Hematopoietic multipotent progenitor cell treated with erythropoietin and hydrocortisone succinate and interleukin-3 and kit ligand, for 17 days (in vitro differentiated cells): ENCODE results near the gene GPR142.
"Not testable (repeated sequence)": the region's sequence is repeated elsewhere in the genome, so short reads cannot be mapped to it uniquely, and the experiment has no call there.

Experiments used
- DNase-seq: peaks from one replicate; pipeline ENCODE4 v3.0.0-alpha.2; 2015; ENCODE audit warnings: low spot score

Gene GPR142

GRCh38 chr17:74393346-74393942 lies 26.1 kb downstream of the GPR142 start:
- no peak for DNase-seq

DNA sequence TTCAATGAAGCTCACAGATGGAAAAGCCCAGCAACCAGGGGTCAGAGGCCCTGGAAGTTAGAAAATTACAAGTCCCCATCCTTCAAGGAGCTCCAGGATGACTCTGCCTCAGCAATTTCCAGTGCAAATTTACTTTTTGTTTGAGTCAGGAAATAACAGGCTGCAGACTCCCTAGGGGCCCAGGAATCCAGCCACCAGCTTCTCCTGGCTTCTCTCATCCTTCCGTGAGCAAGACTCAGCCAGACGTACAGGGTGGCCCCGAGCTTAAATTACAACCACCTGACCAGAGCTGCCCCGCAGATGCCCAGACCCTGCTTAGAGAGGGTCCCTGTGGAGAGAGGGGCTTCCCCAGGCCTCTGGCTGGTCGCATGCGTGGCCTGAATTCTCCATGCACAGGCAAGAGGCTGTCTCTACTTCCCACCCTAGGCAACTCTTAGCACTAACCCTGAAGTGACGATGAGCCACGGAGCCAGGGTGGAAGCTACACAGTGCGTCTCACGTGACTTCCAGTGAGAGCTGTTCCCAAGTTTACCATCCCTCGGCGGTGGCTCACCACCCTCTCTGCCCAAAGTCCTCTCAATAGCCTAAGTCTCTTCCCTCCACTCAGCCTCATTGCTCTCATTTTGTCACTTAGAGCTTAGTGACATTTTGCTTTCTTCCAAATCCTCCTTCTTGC lies 27.1 kb downstream of the GPR142 start:
- DNase-seq: no peak

GRCh38 chr17:74394977-74395376 lies 27.7 kb downstream of the GPR142 start:
- no peak for DNase-seq

GRCh38 chr17:74396567-74396966 lies 29.3 kb downstream of the GPR142 start:
- no peak for DNase-seq

DNA sequence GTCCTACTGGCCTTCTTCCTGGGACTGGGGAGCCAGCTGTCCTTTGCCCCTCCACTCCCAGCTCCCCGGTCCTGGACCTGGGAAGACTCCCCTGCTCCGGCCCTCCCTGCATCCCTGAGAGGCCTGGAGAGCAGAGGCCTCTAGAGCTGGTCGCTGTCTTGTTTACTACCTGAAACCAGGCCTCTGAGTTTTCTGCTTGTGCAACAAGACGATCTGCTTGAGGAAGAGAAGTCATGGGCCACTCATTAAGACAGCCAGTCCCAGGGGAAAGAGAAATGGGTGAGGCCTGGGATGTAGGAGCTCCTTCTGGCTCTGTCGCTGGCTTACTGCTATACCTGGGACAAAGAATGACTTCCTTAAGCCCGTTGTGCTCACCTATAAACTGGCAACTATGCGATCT lies 34.7 kb downstream of the GPR142 start:
- no peak for DNase-seq

GRCh38 chr17:74403512-74404137 lies 36.3 kb downstream of the GPR142 start:
- DNase-seq: no peak

DNA sequence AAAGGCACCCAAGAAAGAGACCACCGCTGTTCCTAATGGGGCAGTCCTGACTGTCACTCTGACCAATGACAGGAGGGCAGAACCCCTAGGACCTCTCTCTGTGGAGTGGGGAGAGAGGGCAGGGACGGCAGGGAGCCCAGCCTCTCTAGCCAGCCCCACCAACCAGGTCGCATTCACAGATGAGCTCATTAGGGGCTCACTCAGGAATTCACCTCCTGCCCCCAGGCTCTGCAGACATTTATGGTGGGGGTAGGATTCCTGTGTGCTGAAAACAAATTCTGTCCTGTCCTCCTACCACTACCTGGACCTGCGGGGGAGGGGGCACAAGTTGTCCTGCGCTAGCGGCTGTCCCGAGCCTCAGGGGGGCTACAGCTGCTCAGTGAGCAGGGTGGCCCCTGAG lies 36.9 kb downstream of the GPR142 start:
- DNase-seq: no peak

- DNase-seq: no peak
Observed at GRCh38 chr17:74404789-74405188, 37.5 kb downstream of the GPR142 start.

DNA sequence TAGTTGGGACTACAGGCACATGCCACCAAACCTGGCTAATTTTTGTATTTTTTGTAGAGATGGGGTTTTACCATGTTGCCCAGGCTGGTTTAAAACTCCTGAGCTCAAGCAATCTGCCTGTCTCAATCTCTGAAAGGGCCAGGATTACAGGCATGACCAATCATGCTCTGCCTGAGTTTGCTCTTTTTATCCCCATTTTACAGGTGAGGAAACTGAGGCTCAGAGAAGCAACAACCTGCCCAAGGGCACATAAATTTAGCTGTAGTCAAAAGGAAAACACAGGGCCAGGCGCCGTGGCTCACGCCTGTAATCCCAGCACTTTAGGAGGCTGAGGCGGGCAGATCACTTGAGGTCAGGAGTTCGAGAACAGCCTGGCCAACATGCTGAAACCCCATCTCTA lies 38.0 kb downstream of the GPR142 start:
- not testable (repeated sequence) for DNase-seq

DNA sequence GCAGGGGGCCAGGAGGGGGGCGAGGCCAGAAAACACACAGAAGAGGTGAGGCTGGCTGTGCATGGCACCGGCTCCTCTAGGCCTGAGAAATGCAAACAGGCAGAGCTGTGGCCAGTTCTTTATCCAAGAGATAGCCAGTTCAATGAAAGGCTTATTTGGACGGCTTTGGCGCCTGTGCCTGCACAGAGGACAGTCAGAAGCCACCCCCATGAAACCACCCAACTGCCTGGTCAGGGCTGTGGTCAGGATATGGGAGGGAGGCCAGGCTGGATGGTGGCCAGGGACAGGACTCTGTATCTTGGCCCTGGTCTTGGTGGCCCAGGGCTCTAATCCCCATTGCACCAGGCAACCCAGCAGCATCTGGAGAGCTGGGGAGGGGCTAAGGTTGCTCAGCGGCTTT lies 40.1 kb downstream of the GPR142 start:
- DNase-seq: no peak

- no peak for DNase-seq
Observed at GRCh38 chr17:74408262-74408661, 41.0 kb downstream of the GPR142 start.

GRCh38 chr17:74408815-74409214 lies 41.5 kb downstream of the GPR142 start:
- no peak for DNase-seq

- no peak for DNase-seq
Observed at GRCh38 chr17:74410001-74410443, 42.7 kb downstream of the GPR142 start.

DNA sequence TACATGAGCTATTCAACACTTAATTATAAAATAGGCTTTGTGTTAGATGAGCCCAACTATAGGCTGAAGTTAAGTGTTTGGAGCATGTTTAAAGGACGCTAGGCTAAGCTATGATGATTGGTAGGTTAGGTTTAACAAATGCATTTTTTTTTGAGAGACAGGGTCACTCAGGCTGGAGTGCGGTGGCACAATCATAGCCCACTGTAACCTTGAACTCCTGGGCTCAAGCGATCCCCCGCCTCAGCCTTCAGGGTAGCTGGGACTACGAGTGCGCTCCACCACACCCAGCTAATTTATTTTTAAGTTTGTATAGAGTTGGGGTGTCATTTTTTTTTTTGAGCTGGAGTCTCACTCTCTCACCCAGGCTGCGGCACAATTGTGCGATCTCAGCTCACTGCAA lies 45.3 kb downstream of the GPR142 start:
- DNase-seq: no peak

- no peak for DNase-seq
Observed at GRCh38 chr17:74413491-74413890, 46.2 kb downstream of the GPR142 start.

- no peak for DNase-seq
Observed at GRCh38 chr17:74414510-74414909, 47.2 kb downstream of the GPR142 start.

- no peak for DNase-seq
Observed at GRCh38 chr17:74415608-74416396, 48.5 kb downstream of the GPR142 start.

- no peak for DNase-seq
Observed at GRCh38 chr17:74417178-74418045, 50.1 kb downstream of the GPR142 start.

- DNase-seq: no peak
Observed at GRCh38 chr17:74419928-74420411, 52.7 kb downstream of the GPR142 start.
